GM21786 (cell line): ENCODE data around the gene MPV17L2.
A peak's percentile ranks its signal among the peaks of the same experiment; 100 is the strongest.

ENCODE experiments used
- ATAC-seq: cut with Tn5 transposase; IDR thresholded peaks from one replicate; pipeline ENCODE4 v1.9.1; 2021; ENCODE audit not compliant: unreplicated experiment

The MPV17L2 gene

DNA sequence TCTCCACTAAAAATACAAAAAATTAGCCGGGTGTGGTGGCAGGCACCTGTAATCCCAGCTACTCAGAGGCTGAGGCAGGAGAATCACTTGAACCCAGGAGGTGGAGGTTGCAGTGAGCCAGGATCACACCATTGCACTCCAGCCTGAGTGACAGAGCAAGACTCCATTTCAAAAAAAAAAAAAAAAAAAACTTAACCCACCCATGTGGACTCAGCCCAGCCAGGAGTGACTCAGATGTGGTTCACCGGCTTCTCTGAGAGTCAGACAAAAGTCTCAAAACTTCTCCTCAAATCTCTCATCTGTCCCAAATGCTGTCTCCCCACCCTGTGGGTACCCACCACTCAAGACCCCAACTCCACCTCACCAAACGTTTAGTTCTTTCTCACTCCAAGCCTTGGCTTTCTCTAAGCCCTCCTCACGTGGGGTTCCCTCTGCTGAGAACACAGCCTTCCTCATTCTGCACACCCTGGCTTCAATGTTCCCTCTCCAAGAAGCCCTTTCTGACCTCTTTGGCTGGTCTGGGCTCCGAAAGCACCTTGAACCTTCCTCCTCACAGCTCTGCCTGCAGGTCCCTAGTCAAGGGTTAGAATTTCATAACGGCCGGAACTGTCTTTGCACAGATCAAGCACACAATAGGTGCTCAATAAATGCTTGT, 21.9 kb downstream of the MPV17L2 start:
- no peak for ATAC-seq

DNA sequence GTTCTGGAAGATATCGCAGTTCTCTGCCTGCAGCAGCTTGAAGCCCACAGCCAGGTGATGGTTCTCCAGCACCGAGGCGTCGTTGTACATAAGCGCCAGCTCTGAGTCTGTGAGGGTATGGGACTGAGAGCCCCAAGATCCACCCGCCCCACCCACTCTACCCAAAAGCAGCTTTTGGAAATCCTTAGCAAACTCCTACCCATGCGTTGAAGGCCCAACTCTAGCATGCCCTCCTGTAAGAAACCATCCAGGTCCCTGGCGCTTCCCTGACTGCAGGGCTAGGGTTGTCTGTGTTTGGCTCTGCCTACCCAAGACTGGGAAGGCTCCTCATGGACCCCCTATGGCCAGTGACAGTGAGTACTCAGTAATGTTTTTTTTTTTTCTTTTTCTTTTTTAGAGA, 23.8 kb downstream of the MPV17L2 start:
- no peak for ATAC-seq

DNA sequence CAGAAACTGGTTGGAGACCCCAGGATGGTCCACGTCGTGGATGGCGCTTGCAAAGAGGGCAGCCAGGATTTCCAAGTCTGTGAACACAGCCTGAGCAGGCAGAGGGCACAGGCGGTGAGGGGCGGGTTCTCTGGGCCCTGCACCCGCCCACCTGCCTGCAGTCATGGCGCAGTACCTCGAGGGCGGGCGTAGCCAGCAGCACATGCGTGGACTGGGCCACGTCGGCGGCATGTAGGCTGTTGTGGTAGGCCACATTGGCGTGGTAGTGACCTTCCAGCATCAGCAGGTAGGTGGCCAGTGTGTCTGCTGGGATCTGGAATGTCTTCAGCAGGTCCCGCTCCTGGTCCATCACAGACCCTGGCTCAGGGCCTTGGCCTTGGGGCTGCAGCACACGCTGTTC, 25.1 kb downstream of the MPV17L2 start:
- ATAC-seq = no peak

DNA sequence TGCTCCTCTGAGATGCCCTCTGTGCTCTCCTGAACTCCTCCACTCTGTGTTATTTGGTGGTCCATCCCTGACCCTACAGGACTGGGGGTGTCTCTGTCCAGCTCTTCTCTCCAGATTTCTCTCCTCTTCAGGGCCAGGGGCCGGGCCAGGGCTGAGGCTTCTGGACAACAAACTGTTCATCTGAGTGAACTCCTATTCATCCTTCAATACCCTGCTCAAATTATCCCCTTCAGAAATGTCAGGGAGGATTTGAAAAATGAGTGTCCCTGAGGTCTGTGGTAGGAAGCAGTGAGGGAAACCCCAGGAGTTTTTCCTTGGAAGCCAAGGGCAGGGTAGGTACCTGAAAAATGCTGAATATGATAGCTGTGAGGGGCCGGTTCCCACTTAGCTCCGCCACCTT, 25.6 kb downstream of the MPV17L2 start:
- ATAC-seq = no peak

DNA sequence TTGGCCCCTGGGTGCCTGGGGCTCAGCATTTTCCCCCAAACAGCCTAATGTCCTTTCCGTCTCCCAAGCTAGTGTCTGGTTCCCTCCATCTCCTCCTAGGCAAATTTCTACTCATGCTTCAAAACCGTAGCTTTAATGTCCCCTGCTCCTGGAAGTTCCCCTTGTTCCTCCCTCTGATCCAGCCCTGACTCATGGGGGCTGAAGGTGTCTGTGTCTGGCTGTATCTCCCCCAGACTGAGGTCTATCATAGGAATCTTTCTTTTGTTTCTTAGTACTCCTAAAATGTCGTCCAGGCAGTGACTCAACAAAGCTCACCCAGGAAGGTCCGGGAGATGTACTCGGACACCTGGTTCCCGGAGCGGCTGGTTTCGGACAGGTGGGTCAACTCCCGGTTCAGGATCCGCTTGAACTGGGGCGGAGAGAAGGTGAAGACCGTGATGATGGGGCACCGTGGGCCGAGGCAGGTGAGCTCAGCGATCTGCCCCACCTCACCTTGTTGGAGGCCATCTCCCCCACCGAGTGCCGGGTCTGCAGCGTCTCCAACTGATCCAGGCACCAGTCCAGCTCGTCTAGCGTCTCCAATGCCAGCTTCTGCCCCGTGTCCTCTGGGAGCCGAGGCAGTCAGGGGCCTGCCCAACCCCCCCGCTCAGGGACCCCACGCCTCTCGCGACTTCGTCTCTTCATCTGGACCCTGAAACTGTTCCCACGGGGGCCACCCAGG, 27.1 kb downstream of the MPV17L2 start:
- ATAC-seq = no peak

DNA sequence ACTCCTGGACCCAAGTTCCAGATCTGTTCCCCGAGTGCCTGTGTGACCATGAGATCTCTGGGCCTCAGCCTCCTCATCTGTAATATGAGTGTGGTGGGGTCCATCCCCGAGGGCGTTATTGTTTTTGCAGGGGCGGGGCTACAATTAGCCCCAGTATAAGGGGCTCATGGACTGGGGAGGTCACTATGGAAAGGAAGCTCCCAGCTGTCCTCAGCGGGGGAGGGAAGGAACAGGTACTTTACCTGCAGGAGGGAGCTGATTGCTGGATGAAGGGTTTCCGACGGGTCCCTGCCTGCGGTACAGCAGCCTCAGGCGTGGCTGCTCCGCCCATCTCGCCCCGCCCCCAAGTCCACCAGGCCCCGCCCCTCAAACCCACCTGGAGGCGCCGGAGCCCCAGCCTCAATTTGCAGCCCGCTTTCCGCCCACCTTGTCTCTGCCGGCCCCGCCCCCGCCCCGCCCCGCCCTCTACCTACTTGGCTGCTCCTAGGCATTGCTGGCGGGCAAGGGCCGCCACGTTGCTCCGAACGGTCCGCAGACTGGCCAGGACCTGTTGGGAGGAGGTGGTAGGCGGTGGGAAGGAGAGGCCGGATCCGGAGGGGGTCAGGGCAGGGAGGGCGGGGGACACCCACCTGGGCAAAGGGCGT, 27.7 kb downstream of the MPV17L2 start:
- ATAC-seq = no peak

DNA sequence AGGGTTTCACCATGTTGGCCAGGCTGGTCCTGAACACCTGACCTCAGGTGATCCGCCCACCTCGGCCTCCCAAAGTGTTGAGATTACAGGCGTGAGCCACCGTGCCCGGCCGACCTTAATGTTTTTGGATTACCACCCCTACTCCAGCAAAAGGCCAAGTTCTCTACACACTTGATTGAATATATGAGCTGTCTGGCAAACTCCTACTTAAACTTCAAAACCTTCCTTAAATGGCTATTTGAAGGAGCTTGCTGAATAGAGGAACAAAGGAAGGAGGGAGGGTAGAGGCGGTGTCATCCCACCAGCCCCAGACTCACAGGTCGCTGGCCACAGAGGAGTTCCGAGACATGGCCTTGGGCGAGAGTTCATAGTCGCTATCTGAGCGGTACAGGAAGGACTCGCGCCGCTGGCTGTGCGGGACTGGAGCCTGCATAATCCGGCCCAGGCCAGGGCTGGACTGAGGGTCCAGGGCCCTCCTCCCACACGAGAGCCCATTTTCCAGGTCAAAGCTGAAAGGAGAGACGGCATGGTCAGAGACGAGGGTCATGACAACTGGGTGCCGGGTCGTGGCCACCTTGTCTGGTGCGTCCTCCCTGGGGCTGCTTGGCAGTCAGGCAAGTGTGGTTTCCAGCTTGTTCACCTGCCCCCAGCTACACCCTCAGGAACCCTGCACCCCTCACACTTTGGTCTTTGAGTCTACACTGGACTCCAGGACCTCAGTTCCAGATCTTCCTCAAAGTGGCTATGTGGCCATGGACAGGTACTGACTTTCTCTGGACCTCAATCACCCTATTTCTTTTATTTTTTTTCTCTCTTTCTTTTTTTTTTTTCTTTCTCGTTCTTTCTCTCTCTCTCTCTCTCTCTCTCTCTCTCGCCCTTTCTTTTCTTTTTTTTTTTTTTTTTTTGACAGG, 29.1 kb downstream of the MPV17L2 start:
- ATAC-seq = no peak

DNA sequence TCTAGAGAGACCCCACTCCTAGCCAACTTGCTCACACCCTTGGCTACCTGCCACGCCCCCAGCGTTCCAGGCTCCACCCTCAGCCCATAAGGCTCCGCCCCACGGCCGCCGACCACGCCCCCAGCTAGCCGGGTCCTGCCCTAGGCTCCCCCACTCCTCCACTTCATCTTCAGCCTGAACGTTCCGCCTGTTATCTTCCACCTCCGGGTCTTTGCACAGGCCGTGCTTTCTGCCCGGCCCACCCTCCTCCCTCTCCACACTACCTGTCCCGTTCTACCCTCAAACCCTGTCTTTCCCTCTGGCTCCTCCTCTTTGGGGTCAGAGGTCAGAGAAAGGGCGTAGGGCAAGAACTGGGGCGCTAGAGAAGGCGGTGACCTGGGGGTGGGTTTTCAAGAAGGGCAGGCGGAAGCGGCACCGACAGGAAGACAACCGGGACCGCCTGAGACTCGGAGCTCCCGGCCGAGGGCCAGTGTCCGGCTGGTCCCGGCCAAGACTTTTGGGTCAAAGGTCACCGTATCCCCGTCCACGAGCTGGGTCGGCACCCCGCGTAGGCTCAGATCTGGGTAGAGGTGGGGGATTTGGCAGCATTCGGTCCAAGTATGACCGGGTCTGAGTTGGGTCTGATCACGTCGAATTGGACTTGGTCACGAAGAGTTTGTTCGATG, 31.0 kb downstream of the MPV17L2 start:
- no peak for ATAC-seq

DNA sequence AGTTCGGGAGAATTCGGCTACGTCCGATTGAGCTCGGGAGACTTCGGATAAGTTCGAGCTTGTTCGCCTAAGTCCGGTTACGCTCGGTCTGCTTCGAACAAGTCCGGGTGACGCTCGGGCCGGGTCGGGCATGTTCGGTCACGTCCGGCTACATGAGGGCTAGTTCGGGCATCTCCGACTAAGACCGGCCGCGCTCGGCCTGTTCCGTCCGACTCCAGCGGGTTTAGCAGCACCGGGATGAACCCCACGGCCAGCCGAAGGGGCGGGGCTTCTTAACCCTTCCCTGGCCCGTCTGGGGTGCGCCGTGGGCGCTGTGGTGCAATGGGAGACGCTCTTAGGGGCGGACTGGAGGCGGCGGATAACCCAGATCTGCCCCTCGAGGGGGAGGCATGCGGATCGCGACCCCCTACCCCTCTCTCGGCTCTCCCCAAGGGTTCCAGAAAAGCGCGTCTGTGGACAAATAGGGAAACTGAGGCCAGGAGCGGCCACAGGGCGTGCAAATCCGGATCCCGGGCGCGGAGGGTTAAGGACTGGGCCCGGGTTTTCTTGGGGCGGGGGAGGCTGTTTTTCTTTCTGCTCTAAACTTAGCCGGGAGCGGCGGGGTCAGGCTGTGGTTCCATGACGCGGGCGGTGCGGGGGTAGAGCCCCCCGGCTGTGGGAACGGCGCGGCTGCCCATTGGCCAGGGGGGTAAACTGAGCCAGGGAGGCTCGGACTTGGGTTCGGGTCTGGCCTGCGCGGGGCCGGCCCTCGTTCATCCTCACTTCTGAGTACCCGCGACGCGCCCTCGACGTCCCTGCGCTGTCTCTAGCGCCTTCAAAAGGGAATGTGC, 31.7 kb downstream of the MPV17L2 start:
- peak; percentile 87 for ATAC-seq

DNA sequence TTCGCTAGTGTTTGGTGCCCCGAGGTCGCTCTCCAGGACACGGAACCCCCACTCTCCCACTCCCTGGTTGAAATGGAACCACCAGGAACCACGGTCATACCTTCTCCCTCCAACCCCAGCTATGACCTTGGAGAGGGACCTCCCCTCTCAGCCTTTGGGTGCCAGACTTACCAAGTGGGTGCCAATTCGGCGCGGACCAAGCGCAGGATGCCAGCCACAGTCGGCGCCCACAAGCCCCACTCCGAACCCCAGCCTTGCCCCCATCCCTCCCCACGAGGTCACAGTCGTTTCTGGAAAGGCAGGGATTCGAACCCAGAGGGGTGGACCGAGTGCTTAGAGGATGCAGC, 32.3 kb downstream of the MPV17L2 start:
- ATAC-seq = no peak

DNA sequence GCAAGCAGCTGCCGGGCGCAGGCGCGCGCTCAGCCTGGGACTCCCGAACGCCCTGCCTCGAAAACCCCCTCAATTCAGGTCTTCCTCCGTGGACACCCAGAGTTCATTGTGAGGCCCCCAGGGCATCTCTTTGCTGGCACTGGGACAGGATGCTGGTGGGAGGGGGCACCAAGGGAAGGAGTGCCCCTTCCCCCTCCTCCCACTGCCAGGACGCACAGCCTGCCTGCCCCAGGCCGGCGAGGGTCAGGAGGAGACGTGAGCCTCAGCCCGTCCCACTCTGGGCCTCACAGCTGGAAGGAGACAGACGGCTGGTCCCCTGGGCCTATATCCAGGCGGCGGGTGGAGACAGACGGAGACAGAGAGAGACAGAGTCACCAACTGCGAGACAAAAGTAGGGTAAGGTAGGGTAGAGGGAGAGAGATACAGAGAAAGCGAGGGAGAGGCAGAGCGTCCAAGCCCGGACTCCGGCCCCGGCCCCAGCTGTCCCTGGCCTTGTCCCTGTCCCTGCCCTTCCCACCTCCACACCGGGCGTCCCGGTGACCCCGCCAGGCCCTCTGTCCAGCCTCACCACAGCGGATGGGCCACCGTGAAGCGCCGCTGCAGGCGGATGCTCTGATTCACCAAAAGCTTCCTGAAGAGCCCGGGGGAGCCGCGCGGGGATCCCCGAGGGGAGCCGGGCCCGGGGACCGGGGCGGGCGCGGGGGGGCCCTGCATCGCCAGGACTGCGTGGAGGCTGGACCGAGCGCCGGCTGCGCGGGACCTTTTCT, 32.9 kb downstream of the MPV17L2 start, which contains the start of gene PDE4C:
PDE4C (minus strand) TSS at position 737 of the 767 bp plus-strand sequence; CDS start at position 714, 23 bp downstream.
- ATAC-seq = no peak

DNA sequence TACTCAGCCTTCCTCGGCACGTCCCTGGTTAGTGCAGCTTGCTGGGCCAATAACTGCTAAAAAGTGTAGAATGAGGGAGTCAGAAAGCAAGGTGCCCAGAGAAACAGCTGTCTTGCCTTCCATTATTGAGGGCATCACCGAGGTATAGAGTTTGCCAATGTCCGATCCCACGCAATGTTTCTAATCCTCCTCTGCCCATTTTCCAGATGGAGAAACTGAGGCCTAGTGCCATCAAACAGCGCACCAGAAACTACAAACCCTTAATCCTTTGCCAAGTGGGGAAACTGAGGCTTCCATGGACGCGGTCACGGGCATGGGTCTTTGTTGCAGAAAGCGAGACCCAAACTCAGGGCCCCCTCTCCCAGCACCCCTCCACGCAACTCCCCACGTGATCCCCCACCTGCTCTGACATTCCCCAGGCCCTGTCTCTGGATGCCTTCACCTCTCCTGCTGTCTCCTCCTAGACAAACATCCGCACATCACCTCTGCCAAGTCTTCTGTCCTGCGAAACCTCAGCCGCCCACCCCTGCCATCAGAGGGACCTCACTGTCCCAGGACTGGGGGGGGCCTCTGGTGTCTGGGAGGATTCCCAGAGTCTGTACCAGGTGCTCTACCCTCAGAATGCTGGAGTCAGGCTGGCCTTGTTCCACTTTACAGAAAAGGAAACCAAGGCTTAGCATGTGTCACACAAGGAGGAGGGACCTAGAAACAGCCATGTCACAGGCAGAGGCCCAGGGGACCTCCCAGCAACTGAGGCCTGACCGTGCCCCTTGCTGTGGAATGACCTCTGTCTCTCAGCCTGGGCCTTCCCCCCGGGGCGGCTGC, 34.1 kb downstream of the MPV17L2 start:
- ATAC-seq = no peak

DNA sequence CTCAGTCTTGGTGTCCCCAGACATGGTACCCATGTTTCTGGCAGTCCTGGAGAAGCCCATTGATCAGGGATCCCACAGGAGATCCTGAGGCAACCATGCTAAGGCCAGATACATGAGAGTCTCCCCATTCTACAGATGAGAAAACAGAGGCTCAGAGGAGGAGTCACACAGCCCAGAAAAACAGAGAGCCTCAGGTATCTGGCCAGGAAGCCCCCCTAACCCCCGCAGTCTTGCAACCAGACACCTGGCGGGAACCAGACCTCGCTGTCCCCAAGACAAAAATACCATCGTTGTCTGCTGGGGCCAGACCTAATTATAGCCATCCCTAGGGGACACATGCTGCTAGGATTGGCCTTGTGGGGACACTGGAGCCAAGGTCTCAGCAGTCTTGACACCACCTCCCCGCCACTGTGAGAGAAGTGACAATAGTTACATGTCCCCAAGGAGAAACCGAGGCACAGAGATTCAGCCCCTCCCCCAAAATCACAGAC, 34.8 kb downstream of the MPV17L2 start:
- no peak for ATAC-seq

DNA sequence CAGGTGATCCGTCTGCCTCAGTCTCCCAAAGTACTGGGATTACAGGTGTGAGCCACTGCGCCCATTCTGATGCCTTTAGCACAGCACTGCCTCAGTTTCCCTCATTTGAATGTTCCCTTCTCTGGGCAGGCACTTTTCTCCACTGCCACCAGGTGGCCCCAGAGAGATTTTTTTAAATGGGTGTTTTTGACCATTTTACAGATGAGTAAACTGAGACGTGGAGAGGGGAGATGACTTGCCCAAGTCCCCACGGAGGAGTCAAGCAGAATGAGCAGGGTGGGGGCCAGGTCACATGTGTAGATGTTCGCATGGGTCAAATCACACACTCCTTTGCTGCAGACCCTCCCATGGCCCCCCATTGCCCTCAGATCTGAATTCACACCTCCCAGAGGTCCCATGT, 36.5 kb downstream of the MPV17L2 start:
- no peak for ATAC-seq

DNA sequence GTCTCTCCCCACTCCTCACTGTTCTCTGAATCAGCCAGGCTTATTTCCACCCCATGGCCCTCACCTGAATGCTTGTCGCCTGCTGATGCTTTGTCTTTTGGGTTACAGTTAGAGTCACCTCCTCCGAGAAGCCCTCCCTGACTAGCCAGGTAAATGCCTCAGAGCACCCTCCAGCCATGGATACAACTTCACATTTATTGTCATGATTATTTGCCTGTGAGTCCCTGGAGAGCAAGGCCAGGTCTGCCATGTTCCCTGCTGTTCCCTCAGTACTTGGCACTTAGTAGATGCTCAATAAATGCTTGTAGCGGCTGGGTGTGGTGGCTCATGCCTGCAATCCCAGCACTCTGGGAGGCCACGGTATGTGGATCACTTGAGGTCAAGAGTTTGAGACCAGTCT, 36.9 kb downstream of the MPV17L2 start:
- ATAC-seq = no peak

DNA sequence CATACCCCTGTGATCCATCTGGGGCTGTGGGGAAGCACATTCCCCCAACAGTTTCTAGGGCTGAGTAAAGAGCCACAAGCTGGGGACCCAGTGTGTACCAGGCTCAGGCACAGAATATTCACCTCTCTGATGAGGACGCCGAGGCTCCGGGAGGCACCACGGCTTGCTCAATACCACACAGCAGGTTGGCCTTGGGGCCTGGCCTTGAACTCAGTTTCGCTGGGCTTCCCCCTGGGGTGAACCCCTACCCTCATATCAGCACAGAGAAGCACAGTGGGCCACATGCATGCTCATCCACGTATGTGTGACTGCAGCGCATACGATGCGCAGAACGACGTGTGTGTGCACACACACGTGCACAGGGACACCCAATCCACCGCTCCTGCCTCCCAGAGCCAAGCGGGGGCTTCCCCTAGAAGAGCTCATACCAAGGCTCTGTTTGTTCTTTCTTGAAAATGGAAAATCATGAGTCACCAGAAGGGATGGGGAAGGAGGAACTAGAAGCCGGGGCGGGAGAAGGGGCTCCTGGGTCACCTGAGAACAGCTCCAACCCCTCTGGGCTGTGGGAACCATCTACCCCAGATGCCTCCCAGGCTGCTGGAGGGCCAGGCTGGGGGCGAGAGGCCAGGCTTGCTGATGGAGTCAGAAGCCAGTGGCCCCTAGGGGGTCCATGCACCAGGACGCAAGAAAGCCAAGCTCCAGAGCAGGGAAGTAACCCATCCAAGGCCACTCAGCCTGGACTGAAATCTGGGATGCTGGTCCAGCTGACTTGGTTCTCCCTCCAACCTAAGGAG, 38.1 kb downstream of the MPV17L2 start:
- no peak for ATAC-seq

DNA sequence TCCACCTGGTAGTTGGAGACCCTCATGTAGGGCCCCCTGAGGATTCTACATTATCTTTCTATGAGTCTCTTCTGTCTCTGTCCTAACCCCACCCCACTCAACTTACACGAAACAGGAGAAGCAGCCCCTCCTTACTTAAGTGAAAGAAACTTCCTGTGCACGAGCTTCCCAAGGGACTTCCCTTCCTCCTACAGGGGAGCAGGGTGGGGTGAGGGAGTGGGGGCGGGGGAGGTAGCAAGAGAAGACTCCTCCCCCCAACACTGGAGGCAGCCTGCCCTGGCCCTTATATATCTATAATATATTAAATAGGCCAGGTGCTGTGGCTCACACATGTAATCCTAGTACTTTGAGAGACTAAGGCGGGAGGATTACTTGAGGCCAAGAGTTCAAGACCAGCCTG, 38.8 kb downstream of the MPV17L2 start:
- ATAC-seq = no peak
